Measurements from ENCODE around the gene COL8A1.

GRCh38 chr3:99625643-99626416 is 12.6 kb upstream of the COL8A1 start:
- TF ChIP-seq CTCF (conservative IDR thresholded peaks at IDR 0.05) (no peak), EZH2 (IDR thresholded peaks at IDR 0.05; ENCODE audit: low read depth) (no peak)

Data from PC-9 (cell line).